ENCODE results near the gene ZBTB21. TPM values are rescaled to one million over a fixed set of nuclear protein-coding genes. Genes with fewer than 3 reads are reported as not detected.

Gene ZBTB21
- total and polyA plus RNA-seq, 9 of the 15 experiments (the other 6 are each of a cell fraction or from before 2014, with no cell fraction given) = 2.2 to 15.2 (median 8.7) TPM

- Histone ChIP-seq H3K27ac (ENCODE audit: extremely low read depth, low read depth, low read length) (no peak overlapping the region), H2AFZ (ENCODE audit: low read depth, low read length) (no peak overlapping the region), H3K9me3 (replicated peaks; ENCODE audit: control insufficient read depth, insufficient read depth, low read depth, low read length) (peaks cover 4% of the 10 kb centered on the region; the same call in 1 of the 2 replicates), H3K4me2 (ENCODE audit: insufficient read depth, low read length) (no peak overlapping the region), H3K4me3 (no peak overlapping the region), H3K4me1 (replicated peaks in 1 of 2; ENCODE audit: control insufficient read depth in 2 of 2, insufficient read depth in 2 of 2, low read length in 2 of 2) (no peaks in the 10 kb centered on the region; a peak in 1 of 5 replicates), H3K27me3 (ENCODE audit: control insufficient read depth in 2 of 2, insufficient read depth in 2 of 2, low read length in 2 of 2) (peaks cover 18 to 32% of the 10 kb centered on the region in 2 experiments), H3K9me1 (ENCODE audit: control insufficient read depth, insufficient read depth, low read length) (no peaks in the 10 kb centered on the region), H3K79me2 (ENCODE audit: control insufficient read depth, insufficient read depth, low read length) (no peaks in the 10 kb centered on the region), H3K9ac (ENCODE audit: insufficient read depth in 1 of 2, low read depth in 2 of 2, low read length in 2 of 2) (no peak overlapping the region), H3K36me3 (ENCODE audit: control insufficient read depth, insufficient read depth, low read length) (no peaks in the 10 kb centered on the region), H4K20me1 (replicated peaks; ENCODE audit: control insufficient read depth, insufficient read depth, low read length) (no peaks in the 10 kb centered on the region)
- intact Hi-C loops (cut with micrococcal nuclease) = no loop called here
- ChIA-PET POLR2A (no interaction called here), CTCF (ENCODE audit: low intra/inter-chr PET ratio) (no interaction called here)
- BruUV-seq (replicated peaks) = no TSS peak
- TF ChIP-seq ZNF57 (CRISPR knock-in tag; IDR thresholded peaks at IDR 0.05) (no peak), AFF1 (IDR thresholded peaks at IDR 0.05; ENCODE audit: low read depth in 1 of 2, partially characterized antibody in 2 of 2) (peak in 1 of 2 experiments; percentile 71)
- TF ChIP-seq, protein P1, sequence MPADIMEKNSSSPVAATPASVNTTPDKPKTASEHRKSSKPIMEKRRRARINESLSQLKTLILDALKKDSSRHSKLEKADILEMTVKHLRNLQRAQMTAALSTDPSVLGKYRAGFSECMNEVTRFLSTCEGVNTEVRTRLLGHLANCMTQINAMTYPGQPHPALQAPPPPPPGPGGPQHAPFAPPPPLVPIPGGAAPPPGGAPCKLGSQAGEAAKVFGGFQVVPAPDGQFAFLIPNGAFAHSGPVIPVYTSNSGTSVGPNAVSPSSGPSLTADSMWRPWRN (IDR thresholded peaks at IDR 0.05; ENCODE audit: low read depth) = no peak
- TF ChIP-seq, protein P2, sequence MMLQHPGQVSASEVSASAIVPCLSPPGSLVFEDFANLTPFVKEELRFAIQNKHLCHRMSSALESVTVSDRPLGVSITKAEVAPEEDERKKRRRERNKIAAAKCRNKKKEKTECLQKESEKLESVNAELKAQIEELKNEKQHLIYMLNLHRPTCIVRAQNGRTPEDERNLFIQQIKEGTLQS (IDR thresholded peaks at IDR 0.05) = peak; percentile 32; the same call in 1 of the 2 replicates
- TF ChIP-seq, protein P2 (CRISPR knock-in tag; conservative IDR thresholded peaks at IDR 0.05) = no peak
- FAIRE-seq = no peak
- in situ Hi-C loops (cut with MboI) = no loop called here
- WGBS (ENCODE audit: insufficient coverage, low coverage, missing lambda C conversion rate) = 0% methylated on average over 4 of the region's 4 CpGs
- no peak for DNase-seq (ENCODE audit: extremely low read depth in 1 of 4, low spot score in 3 of 4)
- no peak for ATAC-seq
Observed at GRCh38 chr21:41979335-41979734, 30.8 kb downstream of the ZBTB21 start.

All from K562 (cell line).